ENCODE measurements around the gene SP100. TPM values are rescaled to one million over a fixed set of nuclear protein-coding genes. Genes with fewer than 3 reads are reported as not detected.

SP100 gene
- total and polyA plus RNA-seq, 2 of the 8 experiments (the other 6 are each of a cell fraction or from before 2014, with no cell fraction given), result 0.06 to 1.1 TPM

DNA sequence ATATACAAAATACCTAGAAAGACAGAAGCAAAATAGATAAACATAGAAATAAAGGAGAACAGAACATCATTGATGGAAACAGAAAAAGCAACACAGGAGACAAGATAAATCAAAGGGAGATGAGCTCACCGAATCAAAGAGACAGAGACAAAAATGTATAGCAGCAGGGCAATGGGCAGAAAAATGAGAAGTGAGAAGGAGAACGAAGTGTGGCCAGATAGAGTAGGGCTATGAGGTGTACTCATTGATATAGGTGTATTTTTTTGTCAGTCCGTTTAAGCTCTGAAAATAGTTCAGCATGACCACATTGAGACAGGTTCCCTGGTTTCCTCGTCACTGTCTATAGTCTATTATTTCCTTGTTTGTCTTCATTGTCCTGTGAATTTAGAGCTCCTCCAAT lies 55.1 kb downstream of the SP100 start (continued):
- TF ChIP-seq KDM1A (IDR thresholded peaks at IDR 0.05; ENCODE audit: borderline replicate concordance, low read length) (no peak), SP2 (IDR thresholded peaks at IDR 0.05; ENCODE audit: low read length) (no peak), JUN (IDR thresholded peaks at IDR 0.05; ENCODE audit: low read depth, low read length) (no peak), NANOG (IDR thresholded peaks at IDR 0.05; ENCODE audit: insufficient read depth, low read depth, low read length, poor library complexity, severe bottlenecking) (no peak)
